Mesenchymal stem cell (in vitro differentiated cells and primary cell): ENCODE measurements around the gene EN1.

ENCODE experiments used
- DNase-seq: peaks from one replicate; pipeline ENCODE4 v3.0.0-alpha.2; 2013
- H2AFZ ChIP-seq: one replicate; pipeline ENCODE4 v1.6.1; 2013; ENCODE audit warnings: low read depth, mild to moderate bottlenecking, control low read depth, inconsistent platforms, low read length, moderate library complexity
- H2AK5ac ChIP-seq: 2 replicates; pipeline ENCODE4 v1.6.1; 2013; ENCODE audit warnings: low read length, moderate library complexity, mild to moderate bottlenecking, inconsistent platforms; ENCODE audit not compliant: severe bottlenecking
- H2BK120ac ChIP-seq: one replicate; pipeline ENCODE4 v1.6.1; 2013; ENCODE audit warnings: low read depth, mild to moderate bottlenecking, inconsistent platforms, low read length, moderate library complexity
- H2BK12ac ChIP-seq, 2 experiments: one replicate each; pipeline ENCODE4 v1.6.1; 2013; ENCODE audit warnings: inconsistent platforms in 2 of 2, low read length in 2 of 2, mild to moderate bottlenecking in 2 of 2, moderate library complexity in 2 of 2, control low read depth in 1 of 2
- H2BK15ac ChIP-seq: one replicate; pipeline ENCODE4 v1.6.1; 2013; ENCODE audit warnings: mild to moderate bottlenecking, low read depth, inconsistent platforms; ENCODE audit not compliant: poor library complexity, severe bottlenecking
- H2BK5ac ChIP-seq: 2 replicates; pipeline ENCODE4 v1.6.1; 2013; ENCODE audit warnings: low read depth, mild to moderate bottlenecking, low read length, control low read depth, inconsistent platforms; ENCODE audit not compliant: poor library complexity, severe bottlenecking
- H3K14ac ChIP-seq, 2 experiments: one replicate each; pipeline ENCODE4 v1.6.1; 2013; ENCODE audit warnings: inconsistent platforms in 2 of 2, low read length in 2 of 2, control low read depth in 1 of 2, mild to moderate bottlenecking in 1 of 2, moderate library complexity in 1 of 2
- H3K18ac ChIP-seq, 2 experiments: one replicate each; pipeline ENCODE4 v1.6.1; 2013; ENCODE audit warnings: inconsistent platforms in 2 of 2, low read length in 2 of 2, control low read depth in 1 of 2, low read depth in 1 of 2, mild to moderate bottlenecking in 1 of 2
- H3K23ac ChIP-seq, 2 experiments: one replicate each; pipeline ENCODE4 v1.6.1; 2013; ENCODE audit warnings: inconsistent platforms in 2 of 2, low read length in 2 of 2, mild to moderate bottlenecking in 2 of 2, moderate library complexity in 2 of 2, control low read depth in 1 of 2
- H3K27ac ChIP-seq: 2 replicates; pipeline ENCODE4 v1.5.1; 2013; ENCODE audit warnings: mild to moderate bottlenecking, moderate library complexity, low read length, control low read depth, inconsistent platforms; ENCODE audit not compliant: poor library complexity, severe bottlenecking
- H3K27me3 ChIP-seq, 2 experiments: 2 replicates each; pipeline versions ENCODE4 v1.6.1 to v1.7.0; 2013; ENCODE audit warnings: low read length in 2 of 2, mild to moderate bottlenecking in 2 of 2, moderate library complexity in 2 of 2, control low read depth in 1 of 2, inconsistent platforms in 1 of 2; ENCODE audit not compliant: control insufficient read depth in 1 of 2, insufficient read depth in 1 of 2
- H3K36me3 ChIP-seq, 2 experiments: 2 replicates each; pipeline versions ENCODE4 v1.6.1 to v1.7.0; 2013; ENCODE audit warnings: low read length in 2 of 2, control low read depth in 1 of 2, inconsistent platforms in 1 of 2, low read depth in 1 of 2, mild to moderate bottlenecking in 1 of 2; ENCODE audit not compliant: insufficient read depth in 2 of 2, control insufficient read depth in 1 of 2
- H3K4ac ChIP-seq, 2 experiments: one replicate each; pipeline ENCODE4 v1.6.1; 2013; ENCODE audit warnings: inconsistent platforms in 2 of 2, low read length in 2 of 2, mild to moderate bottlenecking in 2 of 2, moderate library complexity in 2 of 2, control low read depth in 1 of 2, low read depth in 1 of 2
- H3K4me1 ChIP-seq: 2 replicates; pipeline ENCODE4 v1.6.1; 2013; ENCODE audit warnings: low read depth, low read length, control low read depth; ENCODE audit not compliant: control insufficient read depth, insufficient read depth
- H3K4me2 ChIP-seq: 2 replicates; pipeline ENCODE4 v1.6.1; 2013; ENCODE audit warnings: low read length, mild to moderate bottlenecking, inconsistent platforms; ENCODE audit not compliant: poor library complexity, severe bottlenecking
- H3K4me3 ChIP-seq, 2 experiments: 2 replicates each; pipeline versions ENCODE4 v1.5.1 to v1.7.0; 2013; ENCODE audit warnings: low read length in 2 of 2, mild to moderate bottlenecking in 2 of 2, control low read depth in 1 of 2, low read depth in 1 of 2; ENCODE audit not compliant: insufficient read depth in 1 of 2
- H3K79me1 ChIP-seq: replicated peaks from 2 replicates; pipeline ENCODE4 v1.6.1; 2013; ENCODE audit warnings: mild to moderate bottlenecking, control low read depth, low read length, inconsistent platforms; ENCODE audit not compliant: poor library complexity, severe bottlenecking
- H3K9ac ChIP-seq: 2 replicates; pipeline ENCODE4 v1.7.0; 2013; ENCODE audit warnings: mild to moderate bottlenecking, low read length, moderate library complexity
- H3K9me3 ChIP-seq: 2 replicates; pipeline ENCODE4 v1.7.0; 2013; ENCODE audit warnings: mild to moderate bottlenecking, low read length; ENCODE audit not compliant: control insufficient read depth
- H4K8ac ChIP-seq: one replicate; pipeline ENCODE4 v1.6.1; 2013; ENCODE audit warnings: inconsistent platforms, mild to moderate bottlenecking, low read length, moderate library complexity
- H4K91ac ChIP-seq: one replicate; pipeline ENCODE4 v1.6.1; 2013; ENCODE audit warnings: mild to moderate bottlenecking, low read length, inconsistent platforms
- WGBS: methylation state at CpG from one replicate; pipeline ENCODE4 v1.1.7; 2013; ENCODE audit warnings: mixed read lengths; 5-methylcytosine and 5-hydroxymethylcytosine counted together

EN1 gene

DNA sequence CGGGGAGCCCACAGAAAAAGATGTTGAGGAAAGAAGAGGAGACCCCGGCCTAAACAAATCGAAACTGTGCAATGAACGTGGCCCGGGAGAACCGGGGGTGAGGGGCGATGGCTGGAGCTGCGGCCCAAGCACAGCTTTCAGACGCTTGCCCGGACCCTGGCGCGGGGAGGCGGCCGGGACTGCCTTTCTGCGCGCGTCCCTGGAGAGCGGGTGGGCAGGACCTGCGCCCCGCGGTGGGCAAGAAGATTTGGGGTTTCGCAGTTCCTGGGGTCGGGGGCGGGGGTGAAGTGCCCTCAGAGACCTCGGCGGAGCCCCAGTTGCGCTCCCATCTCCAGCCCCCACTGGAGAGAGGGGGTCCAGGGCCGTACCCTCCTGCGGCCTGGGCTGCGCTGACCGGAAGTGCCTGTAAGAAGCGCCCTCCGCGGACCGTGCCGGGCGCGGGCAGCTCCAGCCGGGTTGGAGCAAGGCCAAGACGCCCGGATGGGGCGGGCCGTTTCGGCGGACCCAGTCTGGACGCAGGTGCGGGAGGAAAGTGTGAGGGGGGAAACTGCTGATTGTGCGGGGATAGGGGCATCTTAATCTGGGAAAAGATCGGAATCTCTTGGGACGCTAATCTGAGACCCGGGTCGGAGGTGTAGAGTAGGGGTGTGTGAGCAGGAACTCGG, 11.6 kb downstream of the EN1 start:
- Histone ChIP-seq H3K4me3 (peak overlapping the region in 1 of 2 experiments; percentile 81), H3K79me1 (no peaks in the 10 kb centered on the region), H2BK5ac (no peak overlapping the region), H4K91ac (no peak overlapping the region), H3K18ac (no peak overlapping the region), H3K4ac (no peak overlapping the region), H3K27ac (no peak overlapping the region), H3K23ac (no peak overlapping the region), H3K36me3 (peaks cover 0 to 9% of the 10 kb centered on the region in 2 experiments), H3K9me3 (no peaks in the 10 kb centered on the region), H3K4me2 (peak overlapping the region; percentile 31), H2AFZ (no peak overlapping the region), H2BK120ac (no peak overlapping the region), H2BK12ac (no peak overlapping the region), H3K14ac (no peak overlapping the region), H3K27me3 (peaks cover 0 to 99% of the 10 kb centered on the region in 2 experiments), H4K8ac (no peak overlapping the region), H2BK15ac (no peak overlapping the region), H3K4me1 (peaks cover 12% of the 10 kb centered on the region), H2AK5ac (no peak overlapping the region), H3K9ac (peak overlapping the region; percentile 90)
- WGBS = under 1% methylated on average over 48 of the region's 53 CpGs
- no peak for DNase-seq

DNA sequence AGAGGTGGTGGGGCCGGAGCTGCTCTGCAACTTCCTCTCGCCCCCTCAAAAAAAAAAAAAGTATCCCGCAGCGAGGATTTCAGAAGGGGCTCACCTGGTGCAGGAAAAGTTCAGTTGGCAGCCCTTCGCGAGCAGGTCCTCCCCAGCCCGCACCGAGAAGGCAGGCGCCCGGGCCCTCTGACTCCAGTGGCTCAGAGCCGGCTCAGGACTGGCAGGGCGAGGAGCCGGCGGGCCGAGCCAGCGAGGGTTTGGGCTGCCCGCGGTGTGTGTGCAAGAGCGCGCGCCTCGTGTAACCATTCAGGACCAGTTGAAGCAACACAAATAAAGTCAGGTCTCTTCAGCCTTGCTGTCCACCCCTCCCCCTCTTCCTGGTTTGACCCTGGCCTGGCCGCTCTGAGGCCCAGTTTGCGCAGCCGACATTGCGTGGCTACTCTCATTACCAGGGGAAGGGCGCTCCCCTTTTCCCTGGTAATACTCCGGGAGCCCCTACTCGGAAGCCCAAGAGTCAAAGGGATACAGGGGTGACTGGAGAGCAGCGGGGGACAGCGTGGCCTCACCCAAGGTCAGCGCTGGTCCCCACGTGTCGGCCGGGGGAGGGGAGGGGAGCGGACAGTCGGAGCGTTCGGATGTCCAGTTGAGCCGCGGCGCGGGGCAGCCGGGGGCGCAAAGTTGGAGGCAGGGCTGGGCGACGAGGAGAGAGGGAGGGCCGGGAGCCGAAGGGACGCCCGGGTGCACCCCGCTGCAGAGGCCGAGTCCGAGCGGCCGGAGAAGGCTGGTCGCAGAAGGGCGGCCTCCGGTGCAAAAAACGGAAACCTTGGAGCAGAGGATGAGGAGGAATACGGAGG, 12.3 kb downstream of the EN1 start:
- no peaks in the 10 kb centered on the region for H3K9me3 ChIP-seq

DNA sequence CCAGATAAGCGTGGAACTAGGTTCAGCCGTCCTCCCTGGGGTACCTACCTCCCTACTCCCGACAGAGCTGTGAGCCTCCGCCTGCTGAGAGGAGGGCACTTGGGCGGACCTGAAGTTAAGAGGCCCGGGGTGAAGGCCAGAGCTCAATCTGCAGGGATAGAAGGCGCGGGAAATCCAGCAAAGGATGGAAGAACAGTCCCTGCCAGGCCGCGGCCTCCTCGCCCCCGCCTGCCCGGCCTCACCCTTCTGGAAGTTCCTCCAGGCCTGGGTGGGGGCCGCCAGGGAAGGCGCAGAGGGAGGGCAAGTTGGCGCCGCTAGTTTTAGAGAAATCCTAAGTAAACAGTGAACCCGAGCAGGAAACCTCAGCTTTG, 13.0 kb downstream of the EN1 start:
- H2BK5ac ChIP-seq = no peak overlapping the region
- H3K4me2 ChIP-seq = no peak overlapping the region
- H4K91ac ChIP-seq = no peak overlapping the region
- H3K18ac ChIP-seq = no peak overlapping the region
- H3K23ac ChIP-seq = no peak overlapping the region
- no peak overlapping the region for H4K8ac ChIP-seq
- H3K9me3 ChIP-seq = no peaks in the 10 kb centered on the region
- no peak overlapping the region for H2BK120ac ChIP-seq
- H3K4ac ChIP-seq = no peak overlapping the region
- H3K9ac ChIP-seq = no peak overlapping the region
- H3K36me3 ChIP-seq = peaks cover 0 to 5% of the 10 kb centered on the region in 2 experiments
- no peak overlapping the region for H2AFZ ChIP-seq
- DNase-seq = no peak
- H3K4me1 ChIP-seq = peaks cover 12% of the 10 kb centered on the region
- WGBS = 3% methylated on average over 18 of the region's 18 CpGs
- H3K14ac ChIP-seq = no peak overlapping the region
- no peaks in the 10 kb centered on the region for H3K79me1 ChIP-seq
- no peak overlapping the region for H2BK15ac ChIP-seq
- no peak overlapping the region for H3K4me3 ChIP-seq
- H2BK12ac ChIP-seq = no peak overlapping the region
- peaks cover 0 to 88% of the 10 kb centered on the region in 2 experiments for H3K27me3 ChIP-seq
- H3K27ac ChIP-seq = no peak overlapping the region
- H2AK5ac ChIP-seq = no peak overlapping the region

More for the DNA sequence above, 12.3 kb downstream of the EN1 start:
- H3K4me3 ChIP-seq = peak overlapping the region in 1 of 2 experiments; percentile 81
- peaks cover 0 to 95% of the 10 kb centered on the region in 2 experiments for H3K27me3 ChIP-seq
- peaks cover 0 to 5% of the 10 kb centered on the region in 2 experiments for H3K36me3 ChIP-seq
- no peak overlapping the region for H3K14ac ChIP-seq
- no peak overlapping the region for H2BK12ac ChIP-seq
- no peak overlapping the region for H4K8ac ChIP-seq
- no peak for DNase-seq
- no peaks in the 10 kb centered on the region for H3K79me1 ChIP-seq
- no peak overlapping the region for H2BK120ac ChIP-seq
- H2AFZ ChIP-seq = no peak overlapping the region
- H3K4me2 ChIP-seq = peak overlapping the region; percentile 31
- H3K4ac ChIP-seq = no peak overlapping the region
- no peak overlapping the region for H2AK5ac ChIP-seq
- peaks cover 12% of the 10 kb centered on the region for H3K4me1 ChIP-seq
- no peak overlapping the region for H2BK5ac ChIP-seq
- no peak overlapping the region for H4K91ac ChIP-seq
- H3K9ac ChIP-seq = peak overlapping the region; percentile 90
- no peak overlapping the region for H3K18ac ChIP-seq
- WGBS = 2% methylated on average over 43 of the region's 61 CpGs
- peak overlapping the region; percentile 45 for H2BK15ac ChIP-seq
- H3K27ac ChIP-seq = no peak overlapping the region
- no peak overlapping the region for H3K23ac ChIP-seq

DNA sequence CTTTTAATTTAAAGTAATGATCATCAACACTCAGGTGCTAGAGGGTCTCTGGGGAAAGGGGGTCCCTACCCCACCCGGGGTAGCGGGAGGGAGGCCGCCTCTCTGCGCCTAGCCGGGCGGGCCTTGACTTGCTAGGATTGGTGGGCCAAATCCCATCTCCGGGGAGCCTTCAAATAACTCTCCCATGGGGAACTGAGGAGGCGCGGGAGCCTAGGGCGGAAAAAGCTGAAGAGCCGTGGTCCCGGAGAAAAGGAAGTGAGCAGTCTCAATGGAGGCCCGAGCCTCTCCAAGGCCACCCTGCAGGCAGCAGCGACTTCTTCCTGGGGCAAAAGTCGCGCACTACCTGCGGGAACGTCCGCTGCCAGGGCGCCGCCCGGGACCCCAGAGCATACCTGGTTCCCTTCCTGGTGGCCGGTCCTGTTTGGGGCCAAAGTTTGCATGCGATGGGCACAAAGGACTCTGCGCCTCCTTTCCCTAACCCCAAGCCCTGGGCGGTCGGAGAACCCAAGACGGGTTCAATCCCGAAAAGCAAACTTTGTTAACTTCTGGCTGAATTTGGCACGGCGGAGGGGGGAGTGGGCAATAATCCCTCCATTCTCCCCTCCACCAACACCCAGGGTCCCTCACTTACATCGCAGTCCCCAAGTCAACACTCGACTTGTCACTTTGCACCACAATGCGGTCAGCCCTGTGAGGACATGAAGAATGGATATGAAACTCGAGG, 13.6 kb downstream of the EN1 start:
- no peak overlapping the region for H3K4me2 ChIP-seq
- no peak overlapping the region for H3K27ac ChIP-seq
- H3K36me3 ChIP-seq = peaks cover 0 to 5% of the 10 kb centered on the region in 2 experiments
- H3K18ac ChIP-seq = no peak overlapping the region
- H3K14ac ChIP-seq = no peak overlapping the region
- H3K79me1 ChIP-seq = no peaks in the 10 kb centered on the region
- no peaks in the 10 kb centered on the region for H3K9me3 ChIP-seq
- no peak overlapping the region for H4K8ac ChIP-seq
- H3K4me3 ChIP-seq = peak overlapping the region in 1 of 2 experiments; percentile 10
- no peak overlapping the region for H2BK15ac ChIP-seq
- H2AK5ac ChIP-seq = no peak overlapping the region
- no peak overlapping the region for H2BK120ac ChIP-seq
- H3K27me3 ChIP-seq = peaks cover 0 to 83% of the 10 kb centered on the region in 2 experiments
- H3K23ac ChIP-seq = no peak overlapping the region
- no peak for DNase-seq
- no peak overlapping the region for H2AFZ ChIP-seq
- H3K4ac ChIP-seq = no peak overlapping the region
- no peak overlapping the region for H3K9ac ChIP-seq
- WGBS = 4% methylated on average over 35 of the region's 35 CpGs
- H3K4me1 ChIP-seq = peaks cover 12% of the 10 kb centered on the region
- no peak overlapping the region for H4K91ac ChIP-seq
- no peak overlapping the region for H2BK5ac ChIP-seq
- no peak overlapping the region for H2BK12ac ChIP-seq
